Natural killer cell (primary cell): Measurements from ENCODE around the gene ARHGAP6. TPM values are rescaled to one million over a fixed set of nuclear protein-coding genes. Genes with fewer than 3 reads are reported as not detected.

Experiments
- ATAC-seq, 3 donors: fragments of 150-1000 bp in 2 of 3; fragments of 200-7000 bp in 1 of 3; cut with Tn5 transposase; 1 replicate in 1 of 3; 2 replicates in 2 of 3; pipeline ENCODE4 v1.10.0; 2021; ENCODE audit warnings: mild to moderate bottlenecking in 2 of 3, moderate library complexity in 2 of 3
- DNase-seq, 2 donors: peaks; one replicate each; pipeline versions ENCODE4 v3.0.0 to v3.0.0-alpha.2; 2013 to 2021; ENCODE audit warnings: mixed read lengths in 1 of 2
- H3K27ac ChIP-seq: one replicate; pipeline ENCODE4 v1.5.1; 2013; ENCODE audit warnings: mild to moderate bottlenecking, low read length
- H3K27me3 ChIP-seq: one replicate; pipeline ENCODE4 v1.6.1; 2013; ENCODE audit warnings: low read length; ENCODE audit not compliant: control insufficient read depth, insufficient read depth
- H3K36me3 ChIP-seq: one replicate; pipeline ENCODE4 v1.6.1; 2013; ENCODE audit warnings: low read length; ENCODE audit not compliant: control insufficient read depth, insufficient read depth
- H3K4me1 ChIP-seq: one replicate; pipeline ENCODE4 v1.6.1; 2013; ENCODE audit warnings: low read length; ENCODE audit not compliant: control insufficient read depth, insufficient read depth
- H3K4me3 ChIP-seq: one replicate; pipeline ENCODE4 v1.5.1; 2013; ENCODE audit warnings: low read length
- H3K9me3 ChIP-seq: one replicate; pipeline ENCODE4 v1.6.1; 2013; ENCODE audit warnings: low read length; ENCODE audit not compliant: control insufficient read depth, insufficient read depth
- H3K27ac Mint-ChIP-seq, 2 donors: one replicate each; pipeline ENCODE4 v1.8.0; 2022; ENCODE audit warnings: mild to moderate bottlenecking in 2 of 2, mixed read lengths in 2 of 2, moderate library complexity in 1 of 2
- H3K27me3 Mint-ChIP-seq, 2 donors: one replicate each; pipeline ENCODE4 v1.8.0; 2022; ENCODE audit warnings: low read depth in 2 of 2, mixed read lengths in 2 of 2
- H3K36me3 Mint-ChIP-seq: one replicate; pipeline ENCODE4 v1.8.0; 2022; ENCODE audit warnings: mixed read lengths
- H3K4me1 Mint-ChIP-seq, 2 donors: one replicate each; pipeline ENCODE4 v1.8.0; 2022; ENCODE audit warnings: mixed read lengths in 2 of 2
- H3K4me3 Mint-ChIP-seq: one replicate; pipeline ENCODE4 v1.8.0; 2022; ENCODE audit warnings: mild to moderate bottlenecking, moderate library complexity, mixed read lengths
- H3K9me3 Mint-ChIP-seq, 2 donors: one replicate each; pipeline ENCODE4 v1.8.0; 2022; ENCODE audit warnings: mixed read lengths in 2 of 2
- WGBS: methylation state at CpG from one replicate; pipeline ENCODE4 v1.1.7; 2013; ENCODE audit warnings: missing lambda C conversion rate; ENCODE audit not compliant: insufficient coverage; 5-methylcytosine and 5-hydroxymethylcytosine counted together
- intact Hi-C: fragments of 100-400 bp; cut with micrococcal nuclease; formaldehyde crosslinking; loops from one replicate; pipeline ENCODE4 v1.14.2; 2022
- total RNA-seq, 4 donors: library from RNA; stranded (reverse); fragments of 120-200 nt in 1 of 4; gene quantifications; one replicate each; pipeline versions ENCODE4 v1.2.3 to v1.2.4, GENCODE V29; 2013 to 2022
- TF ChIP-seq, protein P1 (sequence below): fragments of 200-600 bp; IDR thresholded peaks from one replicate; pipeline ENCODE4 v1.8.0; 2022; ENCODE audit warnings: antibody characterized with exemption

The ARHGAP6 gene
- total RNA-seq, 3 donors from 2014 or later (not counting 1 experiment from before 2014, with no cell fraction given): 0.32 to 1.9 (median 1.8) TPM

DNA sequence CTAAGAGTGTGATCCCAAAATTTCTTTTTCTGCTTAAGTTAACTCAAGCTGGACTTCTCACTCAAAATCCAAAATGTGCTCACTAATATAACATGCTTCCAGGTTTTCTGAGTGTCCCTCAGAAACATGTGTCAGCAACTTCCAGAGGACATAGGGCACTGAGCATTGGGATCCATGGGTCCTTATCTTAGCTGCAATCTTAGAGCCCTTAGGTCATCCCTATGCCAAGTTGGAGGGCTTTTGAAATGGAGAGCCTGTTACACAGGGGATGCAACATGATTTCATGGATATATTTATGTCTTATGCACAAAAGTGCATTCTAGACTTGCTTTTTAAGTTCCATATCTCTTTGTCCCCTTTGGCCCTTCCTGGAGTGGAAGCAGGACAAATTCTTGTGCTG lies 566.3 kb downstream of the ARHGAP6 start:
- Mint-ChIP-seq H3K9me3 (no peaks in the 10 kb centered on the region), H3K4me3 (no peak overlapping the region), H3K27me3 (no peaks in the 10 kb centered on the region), H3K27ac (no peak overlapping the region), H3K4me1 (no peaks in the 10 kb centered on the region), H3K36me3 (no peaks in the 10 kb centered on the region)
- no peak overlapping the region for H3K27ac ChIP-seq
- ATAC-seq: no peak
- no peaks in the 10 kb centered on the region for H3K9me3 ChIP-seq
- TF ChIP-seq, protein P1, sequence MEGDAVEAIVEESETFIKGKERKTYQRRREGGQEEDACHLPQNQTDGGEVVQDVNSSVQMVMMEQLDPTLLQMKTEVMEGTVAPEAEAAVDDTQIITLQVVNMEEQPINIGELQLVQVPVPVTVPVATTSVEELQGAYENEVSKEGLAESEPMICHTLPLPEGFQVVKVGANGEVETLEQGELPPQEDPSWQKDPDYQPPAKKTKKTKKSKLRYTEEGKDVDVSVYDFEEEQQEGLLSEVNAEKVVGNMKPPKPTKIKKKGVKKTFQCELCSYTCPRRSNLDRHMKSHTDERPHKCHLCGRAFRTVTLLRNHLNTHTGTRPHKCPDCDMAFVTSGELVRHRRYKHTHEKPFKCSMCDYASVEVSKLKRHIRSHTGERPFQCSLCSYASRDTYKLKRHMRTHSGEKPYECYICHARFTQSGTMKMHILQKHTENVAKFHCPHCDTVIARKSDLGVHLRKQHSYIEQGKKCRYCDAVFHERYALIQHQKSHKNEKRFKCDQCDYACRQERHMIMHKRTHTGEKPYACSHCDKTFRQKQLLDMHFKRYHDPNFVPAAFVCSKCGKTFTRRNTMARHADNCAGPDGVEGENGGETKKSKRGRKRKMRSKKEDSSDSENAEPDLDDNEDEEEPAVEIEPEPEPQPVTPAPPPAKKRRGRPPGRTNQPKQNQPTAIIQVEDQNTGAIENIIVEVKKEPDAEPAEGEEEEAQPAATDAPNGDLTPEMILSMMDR: no peak
- intact Hi-C loops: no loop called here
- H3K36me3 ChIP-seq: no peaks in the 10 kb centered on the region
- no peak for DNase-seq
- H3K27me3 ChIP-seq: no peaks in the 10 kb centered on the region
- no peaks in the 10 kb centered on the region for H3K4me1 ChIP-seq
- no peak overlapping the region for H3K4me3 ChIP-seq

GRCh38 chrX:11097933-11098332 lies 567.8 kb downstream of the ARHGAP6 start:
- no peaks in the 10 kb centered on the region for H3K4me1 Mint-ChIP-seq
- no peaks in the 10 kb centered on the region for H3K27me3 ChIP-seq
- no peak overlapping the region for H3K4me3 Mint-ChIP-seq
- no peak overlapping the region for H3K27ac ChIP-seq
- ATAC-seq (no peak), DNase-seq (no peak)
- H3K9me3 Mint-ChIP-seq: no peaks in the 10 kb centered on the region
- H3K36me3 ChIP-seq: no peaks in the 10 kb centered on the region
- no peaks in the 10 kb centered on the region for H3K4me1 ChIP-seq
- H3K27ac Mint-ChIP-seq: no peak overlapping the region
- no peaks in the 10 kb centered on the region for H3K36me3 Mint-ChIP-seq
- no peaks in the 10 kb centered on the region for H3K27me3 Mint-ChIP-seq
- TF ChIP-seq, protein P1: no peak
- H3K4me3 ChIP-seq: no peak overlapping the region
- intact Hi-C loops: no loop called here
- H3K9me3 ChIP-seq: no peaks in the 10 kb centered on the region

GRCh38 chrX:11089802-11090201 lies 575.9 kb downstream of the ARHGAP6 start:
- no peak overlapping the region for H3K27ac Mint-ChIP-seq
- Histone ChIP-seq H3K36me3 (no peaks in the 10 kb centered on the region), H3K27me3 (no peaks in the 10 kb centered on the region), H3K27ac (no peak overlapping the region), H3K9me3 (no peaks in the 10 kb centered on the region), H3K4me3 (no peak overlapping the region), H3K4me1 (no peaks in the 10 kb centered on the region)
- TF ChIP-seq, protein P1: no peak
- H3K4me3 Mint-ChIP-seq: no peak overlapping the region
- peaks cover 8% of the 10 kb centered on the region in 2 donors for H3K9me3 Mint-ChIP-seq
- intact Hi-C loops: no loop called here
- 100% methylated on average over 1 of the region's 1 CpG for WGBS
- H3K36me3 Mint-ChIP-seq: peaks cover 15% of the 10 kb centered on the region
- H3K4me1 Mint-ChIP-seq: no peaks in the 10 kb centered on the region
- DNase-seq (no peak), ATAC-seq (no peak)
- peaks cover 0 to 16% of the 10 kb centered on the region in 2 donors for H3K27me3 Mint-ChIP-seq

Other genes starting within 250 kb of the ARHGAP6 start
- gene MSL3, start 92.3 kb upstream of the ARHGAP6 start, total RNA-seq: 10 to 100 TPM; 63.0 to 64.9 (median 63.3) TPM